ENCODE results near the gene SIGLEC6. TPM values are rescaled to one million over a fixed set of nuclear protein-coding genes. Genes with fewer than 3 reads are reported as not detected.

The SIGLEC6 gene
- total RNA-seq, 1 donor from 2014 or later: 1.2 TPM

GRCh38 chr19:51508059-51508733 is 23.3 kb downstream of the SIGLEC6 start:
- Histone ChIP-seq H3K27ac (no peak overlapping the region), H3K9me3 (no peaks in the 10 kb centered on the region), H3K4me1 (no peaks in the 10 kb centered on the region), H3K27me3 (no peaks in the 10 kb centered on the region), H3K36me3 (no peaks in the 10 kb centered on the region), H3K4me3 (no peak overlapping the region)
- no peak for DNase-seq (ENCODE audit: extremely low spot score in 2 of 2)
- TF ChIP-seq CTCF (IDR thresholded peaks at IDR 0.05) (no peak), POLR2AphosphoS5 (IDR thresholded peaks at IDR 0.05; ENCODE audit: insufficient read depth in 1 of 2, low read depth in 1 of 2) (no peak), POLR2A (IDR thresholded peaks at IDR 0.05) (no peak)
- intact Hi-C loops (cut with DNase I): no loop called here

DNA sequence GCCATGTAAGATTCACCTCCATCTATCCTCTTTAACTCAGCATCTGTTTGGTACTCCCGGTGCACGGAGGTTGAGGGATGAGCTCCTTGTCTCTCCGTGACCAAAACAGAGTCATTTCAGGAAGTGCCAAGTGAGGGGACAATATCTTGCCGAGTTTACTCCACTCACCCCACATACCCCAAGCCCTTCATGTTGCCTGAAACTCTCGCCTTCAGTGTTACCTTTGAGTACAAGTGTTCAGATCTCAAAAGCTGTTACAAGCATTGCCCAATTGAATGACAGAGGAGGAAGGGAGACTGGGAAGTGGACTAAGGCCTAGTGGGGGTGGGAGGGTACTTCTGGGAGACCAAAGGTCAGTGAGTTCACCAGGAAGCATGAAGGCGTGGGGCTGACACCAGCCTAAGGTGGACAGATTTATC is 23.8 kb downstream of the SIGLEC6 start:
- Histone ChIP-seq H3K27me3 (no peaks in the 10 kb centered on the region), H3K9me3 (no peaks in the 10 kb centered on the region), H3K36me3 (no peaks in the 10 kb centered on the region), H3K4me1 (no peaks in the 10 kb centered on the region), H3K4me3 (no peak overlapping the region), H3K27ac (no peak overlapping the region)
- intact Hi-C loops (cut with DNase I): no loop called here
- no peak for DNase-seq (ENCODE audit: extremely low spot score in 2 of 2)
- TF ChIP-seq POLR2A (IDR thresholded peaks at IDR 0.05) (no peak), POLR2AphosphoS5 (IDR thresholded peaks at IDR 0.05; ENCODE audit: insufficient read depth in 1 of 2, low read depth in 1 of 2) (no peak), CTCF (IDR thresholded peaks at IDR 0.05) (no peak)

DNA sequence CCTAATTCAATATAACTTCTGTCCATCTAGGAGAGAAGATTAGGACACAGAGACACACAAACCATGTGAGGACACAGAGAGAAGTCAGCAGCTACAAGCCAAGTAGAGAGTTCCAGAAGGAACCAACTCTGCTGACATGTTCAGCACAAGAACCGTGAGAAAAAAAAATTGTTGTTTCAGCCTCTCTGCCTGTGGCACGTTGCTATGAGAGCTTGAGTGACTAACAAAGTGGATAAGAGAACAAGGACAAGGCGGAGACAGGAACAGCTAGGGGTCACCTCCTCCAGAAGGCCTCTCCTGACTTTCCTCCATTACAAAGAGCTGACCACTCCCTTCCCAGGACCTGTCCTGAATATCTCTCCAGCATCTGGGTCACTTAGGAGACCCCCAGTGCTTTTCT is 24.3 kb downstream of the SIGLEC6 start:
- TF ChIP-seq CTCF (IDR thresholded peaks at IDR 0.05) (no peak), POLR2A (IDR thresholded peaks at IDR 0.05) (no peak), POLR2AphosphoS5 (IDR thresholded peaks at IDR 0.05; ENCODE audit: insufficient read depth in 1 of 2, low read depth in 1 of 2) (no peak)
- Histone ChIP-seq H3K4me3 (no peak overlapping the region), H3K36me3 (no peaks in the 10 kb centered on the region), H3K4me1 (no peaks in the 10 kb centered on the region), H3K9me3 (no peaks in the 10 kb centered on the region), H3K27ac (no peak overlapping the region), H3K27me3 (no peaks in the 10 kb centered on the region)
- intact Hi-C loops (cut with DNase I): no loop called here
- DNase-seq (ENCODE audit: extremely low spot score in 2 of 2): no peak

DNA sequence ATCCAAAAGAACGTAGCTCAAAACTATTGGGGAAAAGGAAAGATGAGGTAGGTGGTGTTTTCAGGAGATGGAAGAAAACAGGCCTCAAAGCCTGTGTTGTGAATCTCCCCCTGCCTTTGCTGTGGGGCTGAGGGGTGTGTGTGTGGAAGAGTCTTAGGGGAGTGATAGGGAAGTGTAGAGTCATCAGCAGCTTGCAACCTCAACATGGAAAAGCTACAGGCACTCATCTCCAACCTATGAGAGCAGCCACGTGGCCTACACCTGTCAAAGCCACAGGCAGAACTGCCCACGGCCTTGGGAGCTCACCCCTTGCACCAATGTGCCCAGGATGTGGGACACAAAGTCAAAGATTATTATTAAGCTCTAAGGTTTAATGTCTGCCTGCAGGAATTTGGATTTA is 25.6 kb downstream of the SIGLEC6 start:
- H3K27me3 ChIP-seq: no peaks in the 10 kb centered on the region
- H3K27ac ChIP-seq: no peak overlapping the region
- intact Hi-C loops (cut with DNase I): no loop called here
- H3K4me1 ChIP-seq: no peaks in the 10 kb centered on the region
- no peaks in the 10 kb centered on the region for H3K9me3 ChIP-seq
- H3K4me3 ChIP-seq: no peak overlapping the region
- TF ChIP-seq CTCF (IDR thresholded peaks at IDR 0.05) (no peak), POLR2A (IDR thresholded peaks at IDR 0.05) (no peak), POLR2AphosphoS5 (IDR thresholded peaks at IDR 0.05; ENCODE audit: insufficient read depth in 1 of 2, low read depth in 1 of 2) (no peak)
- DNase-seq (ENCODE audit: extremely low spot score in 2 of 2): no peak
- no peaks in the 10 kb centered on the region for H3K36me3 ChIP-seq

DNA sequence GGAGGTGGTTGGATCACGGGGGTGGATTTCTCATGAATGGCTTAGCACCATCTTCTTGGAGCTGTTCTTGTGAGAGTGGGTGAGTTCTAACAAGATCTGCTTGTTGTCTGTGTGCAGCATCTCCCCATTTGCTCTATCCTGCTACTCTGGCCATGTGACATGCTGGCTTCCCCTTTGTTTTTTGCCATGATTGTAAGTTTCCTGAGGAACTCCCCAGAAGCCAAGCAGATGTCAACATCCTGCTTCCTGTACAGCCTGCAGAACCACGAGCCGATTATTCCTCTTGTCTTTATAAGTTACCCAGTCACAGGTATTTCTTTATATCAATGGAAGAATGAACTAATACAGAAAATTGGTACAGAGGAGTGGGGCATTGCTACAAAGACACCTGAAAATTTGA is 27.6 kb downstream of the SIGLEC6 start:
- H3K27me3 ChIP-seq: no peaks in the 10 kb centered on the region
- H3K27ac ChIP-seq: no peak overlapping the region
- no peaks in the 10 kb centered on the region for H3K36me3 ChIP-seq
- no peaks in the 10 kb centered on the region for H3K4me1 ChIP-seq
- intact Hi-C loops (cut with DNase I): no loop called here
- TF ChIP-seq CTCF (IDR thresholded peaks at IDR 0.05): no peak
- no peaks in the 10 kb centered on the region for H3K9me3 ChIP-seq
- DNase-seq (ENCODE audit: extremely low spot score in 2 of 2): no peak
- H3K4me3 ChIP-seq: no peak overlapping the region
